Astrocyte (in vitro differentiated cells and primary cell): ENCODE results near the gene GLUL. TPM values are rescaled to one million over a fixed set of nuclear protein-coding genes. Genes with fewer than 3 reads are reported as not detected.

Source experiments
- DNase-seq: peaks from one replicate; pipeline ENCODE4 v3.0.0-alpha.2; 2010; ENCODE audit warnings: low read depth
- FAIRE-seq: peaks from 2 replicates; lab custom pipeline; 2011; peaks lifted over from hg19 to GRCh38; lab: Jason Lieb, UNC
- H2AFZ ChIP-seq: 2 replicates; pipeline ENCODE4 v1.6.0; 2012; ENCODE audit warnings: low read depth, low read length, inconsistent platforms
- H3K27ac ChIP-seq: 2 replicates; pipeline ENCODE4 v1.5.1; 2011; ENCODE audit warnings: low read depth, low read length, inconsistent platforms
- H3K27me3 ChIP-seq: 2 replicates; pipeline ENCODE4 v1.6.0; 2011; ENCODE audit warnings: low read length, inconsistent platforms; ENCODE audit not compliant: insufficient read depth
- H3K36me3 ChIP-seq: 2 replicates; pipeline ENCODE4 v1.5.1; 2011; ENCODE audit warnings: low read length, inconsistent platforms; ENCODE audit not compliant: insufficient read depth
- H3K4me1 ChIP-seq: 2 replicates; pipeline ENCODE4 v1.5.1; 2011; ENCODE audit warnings: low read length, inconsistent platforms; ENCODE audit not compliant: insufficient read depth
- H3K4me2 ChIP-seq: 2 replicates; pipeline ENCODE4 v1.6.0; 2012; ENCODE audit warnings: low read length, inconsistent platforms
- H3K4me3 ChIP-seq: 2 replicates; pipeline ENCODE4 v1.5.1; 2011; ENCODE audit warnings: low read depth, mild to moderate bottlenecking, low read length, inconsistent platforms; ENCODE audit not compliant: insufficient read depth
- H3K79me2 ChIP-seq: 2 replicates; pipeline ENCODE4 v1.6.0; 2012; ENCODE audit warnings: mild to moderate bottlenecking, low read length, inconsistent platforms; ENCODE audit not compliant: insufficient read depth
- H3K9ac ChIP-seq: 2 replicates; pipeline ENCODE4 v1.6.0; 2012; ENCODE audit warnings: mild to moderate bottlenecking, low read length, inconsistent platforms
- H3K9me3 ChIP-seq: 2 replicates; pipeline ENCODE4 v1.5.1; 2012; ENCODE audit warnings: low read depth, mild to moderate bottlenecking, low read length, inconsistent platforms; ENCODE audit not compliant: insufficient read depth
- H4K20me1 ChIP-seq: 2 replicates; pipeline ENCODE4 v1.6.0; 2012; ENCODE audit warnings: low read length, inconsistent platforms; ENCODE audit not compliant: insufficient read depth
- H3K27ac Mint-ChIP-seq: one replicate; pipeline ENCODE4 v1.8.0; 2021; ENCODE audit warnings: mild to moderate bottlenecking, mixed read lengths; ENCODE audit not compliant: unreplicated experiment
- H3K27me3 Mint-ChIP-seq: one replicate; pipeline ENCODE4 v1.8.0; 2021; ENCODE audit warnings: low read depth, mixed read lengths; ENCODE audit not compliant: unreplicated experiment
- H3K36me3 Mint-ChIP-seq: one replicate; pipeline ENCODE4 v1.8.0; 2021; ENCODE audit warnings: low read depth, mixed read lengths; ENCODE audit not compliant: unreplicated experiment
- H3K4me1 Mint-ChIP-seq: one replicate; pipeline ENCODE4 v1.8.0; 2021; ENCODE audit warnings: low read depth, mixed read lengths; ENCODE audit not compliant: unreplicated experiment
- H3K4me3 Mint-ChIP-seq: one replicate; pipeline ENCODE4 v1.8.0; 2021; ENCODE audit warnings: mild to moderate bottlenecking, moderate library complexity, mixed read lengths; ENCODE audit not compliant: unreplicated experiment
- H3K9me3 Mint-ChIP-seq: one replicate; pipeline ENCODE4 v1.8.0; 2021; ENCODE audit warnings: mild to moderate bottlenecking, mixed read lengths; ENCODE audit not compliant: unreplicated experiment
- CTCF ChIP-seq: IDR thresholded peaks from 2 replicates; pipeline ENCODE4 v1.5.1; 2011; ENCODE audit warnings: low read depth, mild to moderate bottlenecking, inconsistent platforms, low read length, moderate library complexity; ENCODE audit not compliant: insufficient read depth
- EZH2 ChIP-seq: IDR thresholded peaks from 2 replicates; pipeline ENCODE4 v1.6.1; 2012; ENCODE audit warnings: mild to moderate bottlenecking, low read length, inconsistent platforms; ENCODE audit not compliant: insufficient read depth
- total RNA-seq: library from RNA; stranded (reverse); gene quantifications from 2 replicates; pipeline ENCODE4 v1.2.1, GENCODE V29; 2021

The GLUL gene
- total RNA-seq, 1 donor from 2014 or later: 158 TPM

GRCh38 chr1:182426442-182427430 lies 35.1 kb upstream of the GLUL start:
- no peak overlapping the region for H2AFZ ChIP-seq
- no peak overlapping the region for H3K27ac ChIP-seq
- H3K4me2 ChIP-seq: no peak overlapping the region
- no peaks in the 10 kb centered on the region for H3K27me3 ChIP-seq
- TF ChIP-seq CTCF: no peak
- no peak for TF ChIP-seq EZH2
- H3K4me3 Mint-ChIP-seq: no peak overlapping the region
- no peak for FAIRE-seq
- H3K4me3 ChIP-seq: no peak overlapping the region
- H3K9me3 Mint-ChIP-seq: no peaks in the 10 kb centered on the region
- peaks cover 10% of the 10 kb centered on the region for H3K27me3 Mint-ChIP-seq
- no peaks in the 10 kb centered on the region for H3K4me1 ChIP-seq
- no peaks in the 10 kb centered on the region for H3K36me3 Mint-ChIP-seq
- no peak overlapping the region for H3K27ac Mint-ChIP-seq
- H4K20me1 ChIP-seq: no peaks in the 10 kb centered on the region
- no peaks in the 10 kb centered on the region for H3K4me1 Mint-ChIP-seq
- no peaks in the 10 kb centered on the region for H3K79me2 ChIP-seq
- H3K9ac ChIP-seq: no peak overlapping the region
- H3K9me3 ChIP-seq: no peaks in the 10 kb centered on the region
- no peak for DNase-seq
- H3K36me3 ChIP-seq: no peaks in the 10 kb centered on the region

GRCh38 chr1:182415789-182416188 lies 24.2 kb upstream of the GLUL start:
- Mint-ChIP-seq H3K27me3 (peaks cover 22% of the 10 kb centered on the region), H3K9me3 (peaks cover 4% of the 10 kb centered on the region), H3K4me3 (no peak overlapping the region), H3K36me3 (no peaks in the 10 kb centered on the region), H3K4me1 (peaks cover 8% of the 10 kb centered on the region), H3K27ac (no peak overlapping the region)
- no peak for DNase-seq
- no peak overlapping the region for H3K4me3 ChIP-seq
- TF ChIP-seq CTCF (no peak), EZH2 (no peak)
- H3K4me2 ChIP-seq: no peak overlapping the region
- H3K9ac ChIP-seq: no peak overlapping the region
- no peak for FAIRE-seq
- H3K36me3 ChIP-seq: no peaks in the 10 kb centered on the region
- H3K79me2 ChIP-seq: no peaks in the 10 kb centered on the region
- no peak overlapping the region for H2AFZ ChIP-seq
- H4K20me1 ChIP-seq: no peaks in the 10 kb centered on the region
- H3K4me1 ChIP-seq: no peaks in the 10 kb centered on the region
- H3K27me3 ChIP-seq: peaks cover 8% of the 10 kb centered on the region
- H3K27ac ChIP-seq: no peak overlapping the region
- H3K9me3 ChIP-seq: no peaks in the 10 kb centered on the region

- H3K36me3 Mint-ChIP-seq: no peaks in the 10 kb centered on the region
- H3K4me2 ChIP-seq: no peak overlapping the region
- H3K27me3 Mint-ChIP-seq: peaks cover 16% of the 10 kb centered on the region
- H3K79me2 ChIP-seq: no peaks in the 10 kb centered on the region
- no peak overlapping the region for H3K9ac ChIP-seq
- H3K27me3 ChIP-seq: peaks cover 8% of the 10 kb centered on the region
- H3K4me3 ChIP-seq: no peak overlapping the region
- H3K36me3 ChIP-seq: no peaks in the 10 kb centered on the region
- no peaks in the 10 kb centered on the region for H3K4me1 ChIP-seq
- DNase-seq (no peak), FAIRE-seq (no peak)
- no peaks in the 10 kb centered on the region for H4K20me1 ChIP-seq
- H3K9me3 ChIP-seq: no peaks in the 10 kb centered on the region
- no peak overlapping the region for H3K4me3 Mint-ChIP-seq
- H2AFZ ChIP-seq: no peak overlapping the region
- no peak overlapping the region for H3K27ac Mint-ChIP-seq
- TF ChIP-seq CTCF (no peak), EZH2 (no peak)
- peaks cover 8% of the 10 kb centered on the region for H3K4me1 Mint-ChIP-seq
- peaks cover 4% of the 10 kb centered on the region for H3K9me3 Mint-ChIP-seq
- no peak overlapping the region for H3K27ac ChIP-seq
These were observed 22.4 kb upstream of the GLUL start for GRCh38 chr1:182413969-182414368.
